Mesenchymal stem cell (in vitro differentiated cells and primary cell): Measurements from ENCODE around the gene MAPK4.
"Not testable (repeated sequence)": the region's sequence is repeated elsewhere in the genome, so short reads cannot be mapped to it uniquely, and the experiment has no call there.

Experiments used
- DNase-seq: peaks from one replicate; pipeline ENCODE4 v3.0.0-alpha.2; 2013
- H2AFZ ChIP-seq: one replicate; pipeline ENCODE4 v1.6.1; 2013; ENCODE audit warnings: low read depth, mild to moderate bottlenecking, control low read depth, inconsistent platforms, low read length, moderate library complexity
- H2AK5ac ChIP-seq: 2 replicates; pipeline ENCODE4 v1.6.1; 2013; ENCODE audit warnings: low read length, moderate library complexity, mild to moderate bottlenecking, inconsistent platforms; ENCODE audit not compliant: severe bottlenecking
- H2BK120ac ChIP-seq: one replicate; pipeline ENCODE4 v1.6.1; 2013; ENCODE audit warnings: low read depth, mild to moderate bottlenecking, inconsistent platforms, low read length, moderate library complexity
- H2BK12ac ChIP-seq, 2 experiments: one replicate each; pipeline ENCODE4 v1.6.1; 2013; ENCODE audit warnings: inconsistent platforms in 2 of 2, low read length in 2 of 2, mild to moderate bottlenecking in 2 of 2, moderate library complexity in 2 of 2, control low read depth in 1 of 2
- H2BK15ac ChIP-seq: one replicate; pipeline ENCODE4 v1.6.1; 2013; ENCODE audit warnings: mild to moderate bottlenecking, low read depth, inconsistent platforms; ENCODE audit not compliant: poor library complexity, severe bottlenecking
- H2BK5ac ChIP-seq: 2 replicates; pipeline ENCODE4 v1.6.1; 2013; ENCODE audit warnings: low read depth, mild to moderate bottlenecking, low read length, control low read depth, inconsistent platforms; ENCODE audit not compliant: poor library complexity, severe bottlenecking
- H3K14ac ChIP-seq, 2 experiments: one replicate each; pipeline ENCODE4 v1.6.1; 2013; ENCODE audit warnings: inconsistent platforms in 2 of 2, low read length in 2 of 2, control low read depth in 1 of 2, mild to moderate bottlenecking in 1 of 2, moderate library complexity in 1 of 2
- H3K18ac ChIP-seq, 2 experiments: one replicate each; pipeline ENCODE4 v1.6.1; 2013; ENCODE audit warnings: inconsistent platforms in 2 of 2, low read length in 2 of 2, control low read depth in 1 of 2, low read depth in 1 of 2, mild to moderate bottlenecking in 1 of 2
- H3K23ac ChIP-seq, 2 experiments: one replicate each; pipeline ENCODE4 v1.6.1; 2013; ENCODE audit warnings: inconsistent platforms in 2 of 2, low read length in 2 of 2, mild to moderate bottlenecking in 2 of 2, moderate library complexity in 2 of 2, control low read depth in 1 of 2
- H3K27ac ChIP-seq: 2 replicates; pipeline ENCODE4 v1.5.1; 2013; ENCODE audit warnings: mild to moderate bottlenecking, moderate library complexity, low read length, control low read depth, inconsistent platforms; ENCODE audit not compliant: poor library complexity, severe bottlenecking
- H3K27me3 ChIP-seq, 2 experiments: 2 replicates each; pipeline versions ENCODE4 v1.6.1 to v1.7.0; 2013; ENCODE audit warnings: low read length in 2 of 2, mild to moderate bottlenecking in 2 of 2, moderate library complexity in 2 of 2, control low read depth in 1 of 2, inconsistent platforms in 1 of 2; ENCODE audit not compliant: control insufficient read depth in 1 of 2, insufficient read depth in 1 of 2
- H3K36me3 ChIP-seq, 2 experiments: 2 replicates each; pipeline versions ENCODE4 v1.6.1 to v1.7.0; 2013; ENCODE audit warnings: low read length in 2 of 2, control low read depth in 1 of 2, inconsistent platforms in 1 of 2, low read depth in 1 of 2, mild to moderate bottlenecking in 1 of 2; ENCODE audit not compliant: insufficient read depth in 2 of 2, control insufficient read depth in 1 of 2
- H3K4ac ChIP-seq, 2 experiments: one replicate each; pipeline ENCODE4 v1.6.1; 2013; ENCODE audit warnings: inconsistent platforms in 2 of 2, low read length in 2 of 2, mild to moderate bottlenecking in 2 of 2, moderate library complexity in 2 of 2, control low read depth in 1 of 2, low read depth in 1 of 2
- H3K4me1 ChIP-seq: 2 replicates; pipeline ENCODE4 v1.6.1; 2013; ENCODE audit warnings: low read depth, low read length, control low read depth; ENCODE audit not compliant: control insufficient read depth, insufficient read depth
- H3K4me2 ChIP-seq: 2 replicates; pipeline ENCODE4 v1.6.1; 2013; ENCODE audit warnings: low read length, mild to moderate bottlenecking, inconsistent platforms; ENCODE audit not compliant: poor library complexity, severe bottlenecking
- H3K4me3 ChIP-seq, 2 experiments: 2 replicates each; pipeline versions ENCODE4 v1.5.1 to v1.7.0; 2013; ENCODE audit warnings: low read length in 2 of 2, mild to moderate bottlenecking in 2 of 2, control low read depth in 1 of 2, low read depth in 1 of 2; ENCODE audit not compliant: insufficient read depth in 1 of 2
- H3K79me1 ChIP-seq: replicated peaks from 2 replicates; pipeline ENCODE4 v1.6.1; 2013; ENCODE audit warnings: mild to moderate bottlenecking, control low read depth, low read length, inconsistent platforms; ENCODE audit not compliant: poor library complexity, severe bottlenecking
- H3K9ac ChIP-seq: 2 replicates; pipeline ENCODE4 v1.7.0; 2013; ENCODE audit warnings: mild to moderate bottlenecking, low read length, moderate library complexity
- H3K9me3 ChIP-seq: 2 replicates; pipeline ENCODE4 v1.7.0; 2013; ENCODE audit warnings: mild to moderate bottlenecking, low read length; ENCODE audit not compliant: control insufficient read depth
- H4K8ac ChIP-seq: one replicate; pipeline ENCODE4 v1.6.1; 2013; ENCODE audit warnings: inconsistent platforms, mild to moderate bottlenecking, low read length, moderate library complexity
- H4K91ac ChIP-seq: one replicate; pipeline ENCODE4 v1.6.1; 2013; ENCODE audit warnings: mild to moderate bottlenecking, low read length, inconsistent platforms
- WGBS: methylation state at CpG from one replicate; pipeline ENCODE4 v1.1.7; 2013; ENCODE audit warnings: mixed read lengths; 5-methylcytosine and 5-hydroxymethylcytosine counted together

MAPK4 gene

GRCh38 chr18:50706651-50707050 is 146.8 kb downstream of the MAPK4 start:
- no peaks in the 10 kb centered on the region for H3K36me3 ChIP-seq
- H2BK15ac ChIP-seq: no peak overlapping the region
- H3K9me3 ChIP-seq: no peaks in the 10 kb centered on the region
- H3K27me3 ChIP-seq: no peaks in the 10 kb centered on the region
- no peak overlapping the region for H2AFZ ChIP-seq
- H3K79me1 ChIP-seq: no peaks in the 10 kb centered on the region
- H3K27ac ChIP-seq: no peak overlapping the region
- H2BK5ac ChIP-seq: no peak overlapping the region
- no peak overlapping the region for H3K14ac ChIP-seq
- H3K4me3 ChIP-seq: no peak overlapping the region
- no peak overlapping the region for H3K4me2 ChIP-seq
- H2BK12ac ChIP-seq: no peak overlapping the region
- no peak for DNase-seq
- no peak overlapping the region for H4K91ac ChIP-seq
- H2AK5ac ChIP-seq: no peak overlapping the region
- WGBS: 93% methylated on average over 2 of the region's 2 CpGs
- H3K4me1 ChIP-seq: no peaks in the 10 kb centered on the region
- H3K4ac ChIP-seq: no peak overlapping the region
- H3K9ac ChIP-seq: no peak overlapping the region
- no peak overlapping the region for H2BK120ac ChIP-seq
- no peak overlapping the region for H3K18ac ChIP-seq
- no peak overlapping the region for H3K23ac ChIP-seq
- no peak overlapping the region for H4K8ac ChIP-seq

GRCh38 chr18:50707297-50707696 is 147.4 kb downstream of the MAPK4 start:
- H2AK5ac ChIP-seq, H2BK5ac ChIP-seq, H3K27ac ChIP-seq, H2BK15ac ChIP-seq, H4K8ac ChIP-seq, H3K36me3 ChIP-seq, H3K4me2 ChIP-seq, H2AFZ ChIP-seq, H3K9me3 ChIP-seq, DNase-seq, H3K23ac ChIP-seq, H3K9ac ChIP-seq, H3K79me1 ChIP-seq, H3K4me3 ChIP-seq, H2BK120ac ChIP-seq, H2BK12ac ChIP-seq, H3K18ac ChIP-seq, H3K14ac ChIP-seq, H4K91ac ChIP-seq, H3K27me3 ChIP-seq, H3K4ac ChIP-seq, H3K4me1 ChIP-seq: not testable (repeated sequence)
- WGBS: 56% methylated on average over 5 of the region's 7 CpGs

GRCh38 chr18:50707855-50708469 is 148.1 kb downstream of the MAPK4 start:
- Histone ChIP-seq H2BK15ac (no peak overlapping the region), H3K4me3 (no peak overlapping the region), H3K23ac (no peak overlapping the region), H3K79me1 (no peaks in the 10 kb centered on the region), H3K18ac (no peak overlapping the region), H2BK120ac (no peak overlapping the region), H4K8ac (no peak overlapping the region), H3K27me3 (no peaks in the 10 kb centered on the region), H2AFZ (no peak overlapping the region), H3K36me3 (no peaks in the 10 kb centered on the region), H2BK5ac (no peak overlapping the region), H4K91ac (no peak overlapping the region), H3K4me1 (no peaks in the 10 kb centered on the region), H3K4me2 (no peak overlapping the region), H3K27ac (no peak overlapping the region), H3K4ac (no peak overlapping the region), H2BK12ac (no peak overlapping the region), H2AK5ac (no peak overlapping the region), H3K9me3 (no peaks in the 10 kb centered on the region), H3K9ac (no peak overlapping the region), H3K14ac (no peak overlapping the region)
- 87% methylated on average over 7 of the region's 7 CpGs for WGBS
- DNase-seq: no peak

- Histone ChIP-seq H3K9ac (no peak overlapping the region), H3K36me3 (no peaks in the 10 kb centered on the region), H3K79me1 (no peaks in the 10 kb centered on the region)
Measured at GRCh38 chr18:50709193-50709592, 149.3 kb downstream of the MAPK4 start.

More at GRCh38 chr18:50709193-50709592, 149.3 kb downstream of the MAPK4 start:
- Histone ChIP-seq H3K4me3 (no peak overlapping the region), H2AFZ (no peak overlapping the region), H3K23ac (no peak overlapping the region), H3K27ac (no peak overlapping the region), H2BK5ac (no peak overlapping the region), H3K4me1 (no peaks in the 10 kb centered on the region), H4K8ac (no peak overlapping the region), H3K14ac (no peak overlapping the region), H3K9me3 (no peaks in the 10 kb centered on the region), H3K4ac (no peak overlapping the region), H2AK5ac (no peak overlapping the region), H3K27me3 (no peaks in the 10 kb centered on the region), H2BK12ac (no peak overlapping the region), H4K91ac (no peak overlapping the region), H2BK120ac (no peak overlapping the region), H2BK15ac (no peak overlapping the region), H3K18ac (no peak overlapping the region), H3K4me2 (no peak overlapping the region)
- DNase-seq: no peak
- 73% methylated on average over 7 of the region's 7 CpGs for WGBS
